Stimulated activated naive CD8-positive, alpha-beta T cell treated with anti-CD3 and anti-CD28 coated beads, Interleukin-15, amount 100 ng/mL, for 72 hours (primary cell): ENCODE data around the gene TYRP1.

ENCODE experiments used
- ATAC-seq: fragments of 150-1000 bp; cut with Tn5 transposase; 2 replicates; pipeline ENCODE4 v1.10.0; 2021; ENCODE audit warnings: mild to moderate bottlenecking, moderate library complexity
- DNase-seq, 2 donors: peaks; one replicate each; pipeline ENCODE4 v3.0.0; 2021 to 2022
- H3K27ac Mint-ChIP-seq, 2 donors: one replicate each; pipeline ENCODE4 v1.8.0; 2022; ENCODE audit warnings: mild to moderate bottlenecking in 2 of 2, mixed read lengths in 2 of 2, moderate library complexity in 2 of 2
- H3K27me3 Mint-ChIP-seq: one replicate; pipeline ENCODE4 v1.8.0; 2022; ENCODE audit warnings: mixed read lengths
- H3K4me1 Mint-ChIP-seq: one replicate; pipeline ENCODE4 v1.8.0; 2022; ENCODE audit warnings: mild to moderate bottlenecking, mixed read lengths
- H3K4me3 Mint-ChIP-seq, 2 donors: one replicate each; pipeline ENCODE4 v1.8.0; 2022; ENCODE audit warnings: mild to moderate bottlenecking in 2 of 2, mixed read lengths in 2 of 2, moderate library complexity in 1 of 2
- H3K9me3 Mint-ChIP-seq, 2 donors: one replicate each; pipeline ENCODE4 v1.8.0; 2022; ENCODE audit warnings: mixed read lengths in 2 of 2

Gene TYRP1

GRCh38 chr9:12708562-12709298 is 15.5 kb downstream of the TYRP1 start:
- no peak for ATAC-seq
- Mint-ChIP-seq H3K4me1 (no peaks in the 10 kb centered on the region), H3K4me3 (no peak overlapping the region), H3K9me3 (peaks cover 5 to 7% of the 10 kb centered on the region in 2 donors), H3K27ac (no peak overlapping the region), H3K27me3 (no peaks in the 10 kb centered on the region)
- no peak for DNase-seq

GRCh38 chr9:12712532-12712931 is 19.3 kb downstream of the TYRP1 start:
- no peaks in the 10 kb centered on the region for H3K4me1 Mint-ChIP-seq
- H3K27me3 Mint-ChIP-seq = no peaks in the 10 kb centered on the region
- H3K9me3 Mint-ChIP-seq = peaks cover under 1 to 1% of the 10 kb centered on the region in 2 donors
- DNase-seq (no peak), ATAC-seq (no peak)
- no peak overlapping the region for H3K27ac Mint-ChIP-seq
- H3K4me3 Mint-ChIP-seq = no peak overlapping the region

- Mint-ChIP-seq H3K4me1 (no peaks in the 10 kb centered on the region), H3K27me3 (no peaks in the 10 kb centered on the region), H3K9me3 (no peaks in the 10 kb centered on the region), H3K27ac (no peak overlapping the region), H3K4me3 (no peak overlapping the region)
- ATAC-seq (no peak), DNase-seq (no peak)
These were observed 22.1 kb downstream of the TYRP1 start for GRCh38 chr9:12715268-12715667.

- no peaks in the 10 kb centered on the region for H3K4me1 Mint-ChIP-seq
- peaks cover 0 to 8% of the 10 kb centered on the region in 2 donors for H3K9me3 Mint-ChIP-seq
- no peak for DNase-seq
- H3K4me3 Mint-ChIP-seq = no peak overlapping the region
- no peak for ATAC-seq
- H3K27me3 Mint-ChIP-seq = no peaks in the 10 kb centered on the region
- no peak overlapping the region for H3K27ac Mint-ChIP-seq
These were observed 23.8 kb downstream of the TYRP1 start for GRCh38 chr9:12716823-12717600.

GRCh38 chr9:12717907-12718306 is 24.7 kb downstream of the TYRP1 start:
- Mint-ChIP-seq H3K27me3 (no peaks in the 10 kb centered on the region), H3K9me3 (peaks cover 0 to 12% of the 10 kb centered on the region in 2 donors), H3K4me1 (no peaks in the 10 kb centered on the region), H3K27ac (no peak overlapping the region), H3K4me3 (no peak overlapping the region)
- ATAC-seq (no peak), DNase-seq (no peak)

GRCh38 chr9:12718482-12719026 is 25.4 kb downstream of the TYRP1 start:
- H3K9me3 Mint-ChIP-seq = peaks cover 0 to 12% of the 10 kb centered on the region in 2 donors
- no peak for ATAC-seq
- H3K27ac Mint-ChIP-seq = no peak overlapping the region
- no peak for DNase-seq
- no peaks in the 10 kb centered on the region for H3K27me3 Mint-ChIP-seq
- H3K4me3 Mint-ChIP-seq = no peak overlapping the region
- H3K4me1 Mint-ChIP-seq = no peaks in the 10 kb centered on the region

- Mint-ChIP-seq H3K4me3 (no peak overlapping the region), H3K9me3 (peaks cover 0 to 12% of the 10 kb centered on the region in 2 donors), H3K27me3 (no peaks in the 10 kb centered on the region), H3K4me1 (no peaks in the 10 kb centered on the region), H3K27ac (no peak overlapping the region)
- ATAC-seq (no peak), DNase-seq (no peak)
These were observed 26.2 kb downstream of the TYRP1 start for GRCh38 chr9:12719431-12719830.

GRCh38 chr9:12720551-12720950 is 27.4 kb downstream of the TYRP1 start:
- DNase-seq (no peak), ATAC-seq (no peak)
- H3K4me3 Mint-ChIP-seq = no peak overlapping the region
- H3K4me1 Mint-ChIP-seq = no peaks in the 10 kb centered on the region
- H3K27ac Mint-ChIP-seq = no peak overlapping the region
- H3K9me3 Mint-ChIP-seq = peaks cover 5 to 12% of the 10 kb centered on the region in 2 donors
- no peaks in the 10 kb centered on the region for H3K27me3 Mint-ChIP-seq

GRCh38 chr9:12722131-12722530 is 28.9 kb downstream of the TYRP1 start:
- ATAC-seq = no peak
- Mint-ChIP-seq H3K27ac (no peak overlapping the region), H3K4me3 (no peak overlapping the region), H3K27me3 (no peaks in the 10 kb centered on the region), H3K9me3 (peaks cover 5 to 12% of the 10 kb centered on the region in 2 donors), H3K4me1 (no peaks in the 10 kb centered on the region)
- no peak for DNase-seq

- Mint-ChIP-seq H3K27ac (no peak overlapping the region), H3K4me1 (no peaks in the 10 kb centered on the region), H3K4me3 (no peak overlapping the region), H3K27me3 (no peaks in the 10 kb centered on the region), H3K9me3 (peaks cover 5 to 12% of the 10 kb centered on the region in 2 donors)
- no peak for ATAC-seq
- DNase-seq = no peak
These were observed 30.3 kb downstream of the TYRP1 start for GRCh38 chr9:12723409-12724028.

GRCh38 chr9:12726795-12727194 is 33.6 kb downstream of the TYRP1 start:
- Mint-ChIP-seq H3K27me3 (no peaks in the 10 kb centered on the region), H3K4me3 (no peak overlapping the region), H3K9me3 (peaks cover 11 to 15% of the 10 kb centered on the region in 2 donors), H3K4me1 (no peaks in the 10 kb centered on the region), H3K27ac (no peak overlapping the region)
- ATAC-seq = no peak
- no peak for DNase-seq

GRCh38 chr9:12730198-12730597 is 37.0 kb downstream of the TYRP1 start:
- H3K27ac Mint-ChIP-seq = no peak overlapping the region
- no peaks in the 10 kb centered on the region for H3K4me1 Mint-ChIP-seq
- no peak for DNase-seq
- no peaks in the 10 kb centered on the region for H3K27me3 Mint-ChIP-seq
- ATAC-seq = no peak
- no peak overlapping the region for H3K4me3 Mint-ChIP-seq
- H3K9me3 Mint-ChIP-seq = peaks cover 22 to 24% of the 10 kb centered on the region in 2 donors

- peaks cover 24 to 27% of the 10 kb centered on the region in 2 donors for H3K9me3 Mint-ChIP-seq
- H3K4me1 Mint-ChIP-seq = no peaks in the 10 kb centered on the region
- H3K4me3 Mint-ChIP-seq = no peak overlapping the region
- H3K27me3 Mint-ChIP-seq = no peaks in the 10 kb centered on the region
- no peak for ATAC-seq
- no peak for DNase-seq
- no peak overlapping the region for H3K27ac Mint-ChIP-seq
These were observed 37.7 kb downstream of the TYRP1 start for GRCh38 chr9:12730927-12731326.

GRCh38 chr9:12732971-12733370 is 39.8 kb downstream of the TYRP1 start:
- Mint-ChIP-seq H3K9me3 (peaks cover 24 to 27% of the 10 kb centered on the region in 2 donors), H3K4me1 (no peaks in the 10 kb centered on the region), H3K27me3 (no peaks in the 10 kb centered on the region), H3K27ac (no peak overlapping the region), H3K4me3 (no peak overlapping the region)
- ATAC-seq = no peak
- no peak for DNase-seq

GRCh38 chr9:12735665-12736064 is 42.5 kb downstream of the TYRP1 start:
- H3K9me3 Mint-ChIP-seq = peaks cover 14 to 32% of the 10 kb centered on the region in 2 donors
- no peak overlapping the region for H3K4me3 Mint-ChIP-seq
- no peaks in the 10 kb centered on the region for H3K4me1 Mint-ChIP-seq
- ATAC-seq = no peak
- DNase-seq = no peak
- H3K27ac Mint-ChIP-seq = no peak overlapping the region
- H3K27me3 Mint-ChIP-seq = no peaks in the 10 kb centered on the region

GRCh38 chr9:12737871-12738270 is 44.7 kb downstream of the TYRP1 start:
- H3K27me3 Mint-ChIP-seq = no peaks in the 10 kb centered on the region
- DNase-seq = no peak

More at GRCh38 chr9:12737871-12738270, 44.7 kb downstream of the TYRP1 start:
- H3K27ac Mint-ChIP-seq = no peak overlapping the region
- no peaks in the 10 kb centered on the region for H3K4me1 Mint-ChIP-seq
- peaks cover 9 to 40% of the 10 kb centered on the region in 2 donors for H3K9me3 Mint-ChIP-seq
- no peak overlapping the region for H3K4me3 Mint-ChIP-seq
- ATAC-seq = no peak
